ENCODE data around the gene TMEM150A.

The TMEM150A gene

DNA sequence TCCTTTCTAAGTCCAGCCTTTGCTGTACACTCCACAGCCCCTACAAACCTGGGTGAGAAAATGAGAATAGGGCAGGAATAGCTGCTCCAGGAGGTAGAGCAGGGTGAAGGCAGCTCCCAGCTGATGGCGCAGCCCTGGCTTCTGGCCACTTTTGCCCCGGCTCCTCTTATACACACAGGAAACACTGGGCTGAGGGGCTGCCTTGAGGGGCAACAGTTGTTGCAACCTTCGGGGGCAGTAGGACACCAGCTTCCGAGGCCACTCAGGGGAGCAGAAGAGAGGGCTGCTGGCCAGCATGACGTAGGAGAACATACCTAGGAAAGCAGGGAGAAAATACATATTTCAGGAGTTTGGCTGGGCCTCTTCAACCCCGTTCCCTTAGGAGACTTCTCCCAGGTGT is 49.3 kb downstream of the TMEM150A start:
- no peaks in the 10 kb centered on the region for H3K27me3 ChIP-seq (replicated peaks)
- no peak overlapping the region for H3K4me3 ChIP-seq (ENCODE audit: low read depth, low read length)
- H3K36me3 ChIP-seq (replicated peaks): peaks cover 79% of the 10 kb centered on the region
- no peak overlapping the region for H3K27ac ChIP-seq
- in situ Hi-C loops (cut with HindIII; ENCODE audit: low pct_ligation_motif_present, low sequenced_read_pairs): no loop called here
- DNase-seq: no peak
- TF ChIP-seq, protein P1, sequence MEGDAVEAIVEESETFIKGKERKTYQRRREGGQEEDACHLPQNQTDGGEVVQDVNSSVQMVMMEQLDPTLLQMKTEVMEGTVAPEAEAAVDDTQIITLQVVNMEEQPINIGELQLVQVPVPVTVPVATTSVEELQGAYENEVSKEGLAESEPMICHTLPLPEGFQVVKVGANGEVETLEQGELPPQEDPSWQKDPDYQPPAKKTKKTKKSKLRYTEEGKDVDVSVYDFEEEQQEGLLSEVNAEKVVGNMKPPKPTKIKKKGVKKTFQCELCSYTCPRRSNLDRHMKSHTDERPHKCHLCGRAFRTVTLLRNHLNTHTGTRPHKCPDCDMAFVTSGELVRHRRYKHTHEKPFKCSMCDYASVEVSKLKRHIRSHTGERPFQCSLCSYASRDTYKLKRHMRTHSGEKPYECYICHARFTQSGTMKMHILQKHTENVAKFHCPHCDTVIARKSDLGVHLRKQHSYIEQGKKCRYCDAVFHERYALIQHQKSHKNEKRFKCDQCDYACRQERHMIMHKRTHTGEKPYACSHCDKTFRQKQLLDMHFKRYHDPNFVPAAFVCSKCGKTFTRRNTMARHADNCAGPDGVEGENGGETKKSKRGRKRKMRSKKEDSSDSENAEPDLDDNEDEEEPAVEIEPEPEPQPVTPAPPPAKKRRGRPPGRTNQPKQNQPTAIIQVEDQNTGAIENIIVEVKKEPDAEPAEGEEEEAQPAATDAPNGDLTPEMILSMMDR (IDR thresholded peaks at IDR 0.05; ENCODE audit: low read depth, low read length, missing control alignments): no peak

DNA sequence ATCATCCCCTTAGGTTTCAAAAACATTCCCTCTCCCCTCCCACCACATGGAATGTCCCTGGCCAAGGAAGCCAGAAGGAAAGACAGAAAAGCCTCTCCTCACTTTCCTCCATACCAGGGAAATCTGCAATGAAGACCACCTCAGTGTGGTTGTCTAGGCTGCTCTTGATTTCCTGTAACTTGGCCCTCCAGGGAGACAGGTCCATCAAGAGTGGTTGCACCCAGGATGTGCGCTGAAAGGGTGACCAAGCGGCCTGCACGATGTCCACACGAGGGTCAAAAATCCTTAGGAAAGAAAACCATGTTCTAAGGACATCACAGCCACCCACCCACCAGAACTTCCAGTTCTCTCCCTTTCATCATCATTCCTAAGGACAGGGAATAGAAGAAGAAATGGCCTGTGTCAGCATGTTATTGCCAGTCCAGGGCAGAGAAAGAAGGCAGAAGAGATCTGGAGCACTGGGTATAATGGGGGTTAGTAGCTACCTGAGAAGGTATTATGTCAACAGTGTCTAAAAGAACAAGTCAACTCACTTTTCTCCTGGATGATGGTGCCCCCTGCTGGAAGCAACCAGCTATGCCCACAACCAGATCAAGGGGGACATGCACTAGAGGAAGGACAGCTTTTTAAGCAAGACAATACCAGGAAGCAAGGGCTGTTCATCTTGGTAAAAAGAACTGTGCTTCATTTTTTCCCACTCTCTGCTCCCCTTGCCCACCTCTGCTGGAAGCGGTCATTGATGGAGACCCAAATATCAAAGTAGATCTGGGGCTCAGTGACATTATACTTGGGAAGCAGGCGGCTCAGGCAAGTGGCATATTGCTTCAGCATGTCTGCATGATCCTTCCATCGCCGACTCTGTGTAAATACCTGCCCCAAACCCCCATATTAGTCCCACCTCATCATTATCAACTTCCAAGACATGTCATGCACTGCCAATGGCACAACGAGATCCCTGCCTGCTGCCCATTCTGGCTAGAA is 50.5 kb downstream of the TMEM150A start:
- TF ChIP-seq, protein P1 (IDR thresholded peaks at IDR 0.05; ENCODE audit: low read depth, low read length, missing control alignments): peak; percentile 95
- Histone ChIP-seq H3K27me3 (replicated peaks) (no peaks in the 10 kb centered on the region), H3K27ac (no peak overlapping the region), H3K36me3 (replicated peaks) (peaks cover 76% of the 10 kb centered on the region), H3K4me3 (ENCODE audit: low read depth, low read length) (no peak overlapping the region)
- in situ Hi-C loops (cut with HindIII; ENCODE audit: low pct_ligation_motif_present, low sequenced_read_pairs): no loop called here
- DNase-seq: peak; percentile 60

DNA sequence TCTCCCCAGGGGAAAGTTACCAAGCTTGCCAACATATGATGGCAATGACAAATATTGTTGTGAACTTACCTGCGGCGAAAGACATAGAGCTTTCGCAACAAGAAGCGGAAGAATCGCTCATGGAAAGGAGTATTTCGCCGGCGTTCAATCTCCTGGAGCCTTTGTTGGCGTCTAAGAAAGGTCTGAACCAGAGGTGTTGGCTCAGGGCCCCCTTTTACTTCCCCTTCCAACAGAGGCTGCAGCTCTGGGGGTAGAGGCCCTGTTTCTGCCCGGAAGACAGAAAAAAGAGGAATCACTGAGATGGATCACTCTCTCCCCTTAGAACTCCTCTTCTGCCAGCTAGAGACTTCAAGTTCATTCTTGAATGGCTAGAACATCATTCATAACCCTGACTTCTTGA is 52.0 kb downstream of the TMEM150A start:
- no peaks in the 10 kb centered on the region for H3K27me3 ChIP-seq (replicated peaks)
- H3K4me3 ChIP-seq (ENCODE audit: low read depth, low read length): no peak overlapping the region
- H3K27ac ChIP-seq: peak overlapping the region; percentile 59
- in situ Hi-C loops (cut with HindIII; ENCODE audit: low pct_ligation_motif_present, low sequenced_read_pairs): no loop called here
- TF ChIP-seq, protein P1 (IDR thresholded peaks at IDR 0.05; ENCODE audit: low read depth, low read length, missing control alignments): no peak
- H3K36me3 ChIP-seq (replicated peaks): peaks cover 75% of the 10 kb centered on the region
- DNase-seq: no peak

DNA sequence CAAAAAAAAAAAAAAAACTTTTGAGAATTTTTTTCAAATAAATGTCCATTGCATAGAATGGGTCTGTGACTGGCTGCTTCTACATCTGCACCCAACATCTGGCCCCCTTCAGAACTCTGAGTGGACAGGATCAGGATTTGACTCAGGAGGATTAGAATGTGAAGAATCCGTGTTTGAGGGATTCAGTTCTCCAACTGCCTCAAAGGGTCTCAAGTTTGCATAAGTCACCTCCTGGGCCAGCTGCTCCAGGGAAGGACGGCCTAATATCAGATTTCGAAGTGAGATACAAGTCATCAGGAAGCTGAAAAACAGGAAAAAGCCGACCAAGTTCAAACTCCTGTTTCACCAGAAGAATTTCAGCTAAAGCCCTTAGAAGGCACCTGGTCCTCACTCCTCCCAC is 52.7 kb downstream of the TMEM150A start:
- TF ChIP-seq, protein P1 (IDR thresholded peaks at IDR 0.05; ENCODE audit: low read depth, low read length, missing control alignments): no peak
- in situ Hi-C loops (cut with HindIII; ENCODE audit: low pct_ligation_motif_present, low sequenced_read_pairs): no loop called here
- H3K27me3 ChIP-seq (replicated peaks): no peaks in the 10 kb centered on the region
- peaks cover 74% of the 10 kb centered on the region for H3K36me3 ChIP-seq (replicated peaks)
- DNase-seq: peak; percentile 83
- no peak overlapping the region for H3K4me3 ChIP-seq (ENCODE audit: low read depth, low read length)
- H3K27ac ChIP-seq: peak overlapping the region; percentile 59

DNA sequence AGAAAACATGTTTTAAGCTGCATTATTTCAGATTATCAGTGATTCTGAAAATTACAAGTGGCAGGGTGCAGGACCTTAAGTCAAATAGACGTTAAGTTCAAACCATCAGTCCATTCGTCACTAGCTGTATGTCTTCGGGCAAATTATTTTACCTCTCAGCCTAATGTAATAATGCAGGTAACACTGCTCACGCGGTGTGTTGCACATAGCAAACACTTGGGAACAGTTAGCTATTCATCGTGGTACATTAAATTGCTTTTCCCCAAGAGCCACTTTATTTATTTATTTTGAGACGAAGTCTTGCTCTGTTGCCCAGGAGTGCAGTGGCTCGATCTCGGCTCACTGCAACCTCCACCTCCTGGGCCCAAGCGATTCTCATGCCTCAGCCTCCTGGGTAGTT is 53.4 kb downstream of the TMEM150A start:
- no peak overlapping the region for H3K4me3 ChIP-seq (ENCODE audit: low read depth, low read length)
- peaks cover 72% of the 10 kb centered on the region for H3K36me3 ChIP-seq (replicated peaks)
- no peaks in the 10 kb centered on the region for H3K27me3 ChIP-seq (replicated peaks)
- no peak for DNase-seq
- TF ChIP-seq, protein P1 (IDR thresholded peaks at IDR 0.05; ENCODE audit: low read depth, low read length, missing control alignments): no peak
- H3K27ac ChIP-seq: peak overlapping the region; percentile 43
- in situ Hi-C loops (cut with HindIII; ENCODE audit: low pct_ligation_motif_present, low sequenced_read_pairs): no loop called here
